Pons (tissue), 1 donor: ENCODE results near the gene NHSL2.

Experiments
- DNase-seq: peaks from one replicate; pipeline ENCODE4 v3.0.0-alpha.2; 2016; ENCODE audit warnings: low spot score

NHSL2 gene

DNA sequence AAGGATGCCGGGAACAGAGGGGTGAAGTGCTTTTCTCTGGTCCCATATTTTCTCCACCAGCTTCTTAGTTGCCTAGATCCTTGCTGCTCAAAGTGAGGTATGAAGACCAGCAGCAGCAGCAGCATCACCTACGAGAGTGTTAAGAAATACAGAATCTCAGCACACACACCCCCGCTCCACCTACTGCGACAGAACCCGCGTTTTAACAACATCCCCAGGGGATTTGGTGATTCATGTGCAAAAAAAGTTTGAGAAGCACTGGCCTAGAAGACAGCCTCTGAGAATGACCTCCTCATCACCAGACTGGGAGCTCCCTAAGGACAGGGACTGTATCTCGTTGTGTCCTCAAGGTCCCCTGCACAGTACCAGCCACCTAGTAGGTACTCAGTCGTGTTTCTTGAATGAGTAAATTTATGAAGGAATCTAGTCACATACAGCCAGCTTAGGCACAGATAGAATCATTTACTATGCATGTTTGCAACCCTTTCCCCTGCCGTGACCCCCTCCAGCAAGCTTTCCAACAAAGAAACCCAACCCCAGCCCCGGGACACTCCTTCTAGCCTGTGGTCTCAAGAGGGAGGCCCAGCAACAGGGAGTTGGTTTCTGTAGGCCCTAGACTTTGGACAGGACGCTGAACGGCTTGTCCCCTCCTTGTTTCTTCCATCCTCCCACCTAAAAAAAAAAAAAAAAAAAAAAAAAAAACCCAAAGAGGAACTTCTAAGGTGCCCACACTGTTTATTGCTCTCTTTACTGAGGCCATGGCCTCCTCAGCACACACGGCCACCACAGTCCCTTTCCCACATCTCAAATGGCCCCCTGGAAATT lies 199.6 kb downstream of the NHSL2 start:
- no peak for DNase-seq

DNA sequence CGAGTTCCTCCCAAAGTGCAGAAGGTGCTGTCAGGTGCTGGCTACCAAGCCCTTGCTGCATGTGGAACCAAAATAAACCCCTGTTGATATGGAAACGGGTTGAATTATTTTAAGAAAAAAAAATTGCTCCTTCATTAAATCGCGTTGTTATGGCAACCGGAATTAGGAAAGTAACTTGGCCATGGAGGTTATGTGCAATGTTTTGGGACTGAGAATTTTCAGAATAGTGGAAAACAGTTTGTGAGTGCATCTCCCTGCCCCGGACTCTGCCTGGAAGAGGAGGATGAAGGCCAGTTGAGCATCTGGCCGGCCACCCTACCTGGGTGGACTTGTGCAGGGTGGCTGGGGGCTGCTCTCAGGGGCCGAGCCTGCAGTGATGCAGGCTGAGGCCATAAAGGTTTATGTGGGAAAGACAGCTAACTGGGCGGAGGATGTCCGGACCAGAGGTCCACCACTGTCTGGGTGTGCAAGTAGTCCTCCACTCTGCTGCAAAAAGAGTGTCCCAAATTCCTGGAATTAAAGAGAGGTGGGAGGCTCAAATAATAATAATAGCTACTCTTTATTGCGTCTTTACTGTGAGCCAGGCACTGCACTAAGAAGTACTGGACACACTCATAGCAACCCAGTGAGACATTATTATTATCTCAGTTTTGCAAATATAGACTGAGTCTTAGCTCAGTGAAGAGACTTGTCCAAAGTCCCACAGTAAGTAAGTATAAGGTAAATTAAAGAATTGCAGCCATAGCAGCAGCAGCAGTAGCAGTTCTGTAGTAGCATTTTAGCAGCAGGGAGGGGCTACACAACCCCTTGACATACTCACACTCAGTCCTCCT lies 200.4 kb downstream of the NHSL2 start:
- no peak for DNase-seq

DNA sequence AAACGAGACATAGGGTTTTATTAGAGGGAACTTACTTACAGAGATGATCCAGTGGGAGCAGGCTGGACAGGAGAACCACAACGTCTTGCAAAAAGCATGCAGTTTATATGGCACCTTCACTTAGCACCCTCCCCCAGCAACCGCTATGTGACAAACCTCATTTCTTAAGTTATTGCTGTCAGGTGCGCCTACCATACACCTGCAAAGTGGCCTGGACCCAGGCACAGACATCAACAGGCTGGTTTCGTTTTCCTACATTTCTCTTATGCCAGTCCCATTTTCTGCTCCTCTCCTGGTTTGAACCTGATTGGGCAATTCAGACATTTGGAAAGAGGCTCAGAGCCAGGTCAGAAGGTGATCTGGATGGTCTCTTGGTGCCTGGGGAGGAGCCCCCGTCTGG lies 202.8 kb downstream of the NHSL2 start:
- no peak for DNase-seq

DNA sequence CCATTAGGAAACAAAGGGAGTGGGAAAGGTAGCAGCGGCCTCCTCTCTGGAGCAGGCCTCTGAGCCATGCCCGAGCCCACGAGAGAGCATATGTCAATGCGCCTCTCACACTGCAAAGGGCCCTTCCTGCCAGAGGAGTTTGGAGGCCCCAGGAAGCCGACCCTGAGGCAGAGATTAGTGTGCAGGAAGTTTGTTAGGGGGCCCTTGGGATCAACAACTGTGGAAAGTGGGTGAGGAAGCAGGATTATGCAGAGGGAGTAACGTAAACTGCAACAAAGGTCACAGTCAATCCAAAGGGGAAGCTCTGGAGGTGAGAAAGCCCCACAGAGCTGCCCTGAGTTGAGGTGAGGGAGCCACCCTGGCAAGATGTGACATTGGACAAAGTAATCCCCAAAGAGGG lies 203.7 kb downstream of the NHSL2 start:
- no peak for DNase-seq

DNA sequence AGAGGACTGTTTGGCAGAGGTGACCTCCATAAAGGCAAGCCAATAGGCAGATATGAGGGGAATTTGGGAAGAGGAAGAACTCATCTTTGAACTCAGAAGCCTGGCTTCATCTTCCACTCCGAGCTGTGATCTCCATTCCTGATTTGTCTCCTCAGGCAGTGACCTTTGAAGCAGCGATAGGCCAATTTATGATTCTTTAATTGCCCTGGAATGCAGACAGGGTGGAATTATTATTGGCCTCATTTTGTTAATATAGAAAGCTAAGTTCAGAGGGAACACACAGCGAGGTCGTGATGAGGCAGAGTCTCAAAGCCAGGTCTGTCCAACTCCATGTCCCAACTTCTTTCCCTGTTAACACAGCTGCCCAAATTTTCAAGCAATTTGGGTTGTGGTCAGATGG lies 204.2 kb downstream of the NHSL2 start:
- DNase-seq: no peak

DNA sequence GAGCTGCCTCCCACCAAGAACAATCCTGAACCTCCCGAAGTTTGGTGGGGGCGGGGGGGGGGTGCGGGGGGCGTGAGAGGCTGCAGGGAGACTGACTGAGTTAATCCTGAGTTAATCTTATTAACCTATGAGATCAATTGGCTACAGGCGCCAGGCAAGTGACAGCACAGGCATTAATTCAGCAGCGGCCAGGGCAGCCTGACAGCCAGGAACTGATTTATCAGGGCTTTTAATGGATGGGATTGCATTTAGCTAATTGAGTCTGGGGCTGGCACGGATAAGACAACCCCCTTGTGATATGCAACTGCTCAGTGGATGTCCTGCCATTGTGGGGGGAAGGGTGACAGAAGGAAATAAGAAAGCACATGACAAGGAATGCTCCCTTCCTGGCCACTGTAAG lies 204.7 kb downstream of the NHSL2 start:
- DNase-seq: no peak

DNA sequence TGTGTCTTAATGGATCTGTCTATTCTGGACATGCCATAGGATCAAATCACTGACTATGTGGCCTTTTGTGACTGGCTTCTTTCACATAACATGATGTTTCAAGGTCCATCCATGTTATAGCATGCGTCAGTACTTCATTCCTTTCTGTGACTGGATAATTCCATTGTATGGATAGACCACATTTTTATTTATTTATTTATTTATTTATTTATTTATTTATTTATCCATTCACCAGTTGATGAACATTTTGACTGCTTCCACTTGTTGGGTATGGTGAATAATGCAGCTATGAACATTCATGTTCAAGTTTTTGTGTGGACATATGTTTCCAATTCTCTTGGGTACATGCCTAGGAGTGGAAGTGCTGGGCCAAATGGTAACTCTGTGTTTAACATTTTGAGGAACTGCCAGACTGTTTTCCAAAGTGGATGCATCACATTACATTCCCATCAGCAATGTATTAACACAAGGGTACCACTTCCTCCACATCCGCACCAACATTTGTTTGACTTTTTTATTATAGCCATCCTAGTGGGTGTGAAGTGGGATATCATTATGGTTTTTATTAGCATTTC lies 207.1 kb downstream of the NHSL2 start:
- no peak for DNase-seq

DNA sequence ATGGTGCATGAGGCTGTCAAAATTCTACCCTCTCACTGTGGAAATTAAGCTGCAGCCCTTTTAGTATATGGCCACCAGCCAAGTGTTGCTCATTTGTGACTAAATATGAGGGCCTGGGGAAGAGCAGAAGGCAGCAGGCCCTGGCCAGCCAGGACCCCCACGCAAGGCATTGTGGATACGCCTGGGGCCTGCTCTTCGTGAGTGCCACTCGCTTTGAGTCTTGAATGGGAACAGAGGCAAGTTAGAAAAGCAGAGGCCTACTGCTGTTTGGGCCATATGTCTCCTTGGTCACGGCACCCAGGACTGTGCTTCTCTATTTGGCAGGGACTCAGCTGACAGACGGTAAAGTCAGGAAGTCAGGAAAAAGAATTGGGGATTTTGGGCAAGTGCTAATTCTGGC lies 210.2 kb downstream of the NHSL2 start:
- no peak for DNase-seq

DNA sequence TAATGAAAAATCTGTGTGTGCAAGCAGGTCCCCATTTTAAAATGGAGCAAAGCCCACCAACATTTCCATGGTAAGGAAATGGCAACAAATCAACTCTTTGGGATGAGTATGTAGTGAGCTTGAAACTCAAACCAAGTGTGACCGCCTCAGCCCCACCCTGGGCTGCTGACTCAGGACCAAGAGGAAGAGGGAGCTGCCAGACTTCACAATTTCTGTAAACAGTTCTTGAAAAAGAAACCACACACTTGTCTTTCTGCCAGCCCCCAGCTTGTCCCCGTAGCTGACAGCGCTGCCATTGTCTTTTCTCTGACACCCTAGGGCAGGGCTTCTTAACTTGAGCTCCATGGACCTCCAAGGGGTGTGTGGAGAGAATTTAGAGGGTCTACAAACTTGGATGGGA lies 210.7 kb downstream of the NHSL2 start:
- DNase-seq: peak; percentile 48

DNA sequence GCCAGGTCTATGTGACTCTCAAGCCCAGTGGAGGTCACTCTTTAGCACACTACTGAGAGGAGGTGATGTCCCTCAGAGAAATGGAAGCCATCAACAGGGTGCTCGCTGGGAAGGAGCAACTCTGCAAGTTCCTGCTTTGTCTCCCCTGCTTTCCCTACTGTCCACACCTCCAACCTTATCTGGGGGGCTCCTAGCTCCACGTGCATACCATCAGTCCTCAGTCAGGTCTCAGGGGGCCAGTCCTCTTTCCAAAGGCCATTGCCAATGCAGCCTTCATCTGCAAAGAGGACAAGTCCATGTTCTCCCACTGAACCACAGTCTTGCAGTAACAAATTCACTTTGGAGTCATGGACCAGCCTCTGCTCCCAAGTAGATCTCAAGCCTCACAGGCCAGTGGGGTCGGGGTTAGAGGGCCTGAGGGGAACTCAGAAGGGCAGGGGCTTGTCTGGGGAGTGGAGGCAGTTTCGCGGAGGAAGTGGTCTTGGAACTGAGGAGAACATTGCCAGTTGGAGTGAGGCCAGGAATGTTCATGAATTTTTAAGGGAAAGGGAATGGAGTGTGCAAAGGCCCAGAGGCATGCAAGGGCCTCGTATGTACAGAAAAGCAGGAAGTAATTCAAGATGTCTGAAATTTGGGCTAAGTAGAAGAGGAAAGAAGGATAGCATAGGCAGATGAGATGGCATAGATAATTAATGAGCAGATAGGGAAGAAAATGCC lies 212.1 kb downstream of the NHSL2 start:
- DNase-seq: no peak

DNA sequence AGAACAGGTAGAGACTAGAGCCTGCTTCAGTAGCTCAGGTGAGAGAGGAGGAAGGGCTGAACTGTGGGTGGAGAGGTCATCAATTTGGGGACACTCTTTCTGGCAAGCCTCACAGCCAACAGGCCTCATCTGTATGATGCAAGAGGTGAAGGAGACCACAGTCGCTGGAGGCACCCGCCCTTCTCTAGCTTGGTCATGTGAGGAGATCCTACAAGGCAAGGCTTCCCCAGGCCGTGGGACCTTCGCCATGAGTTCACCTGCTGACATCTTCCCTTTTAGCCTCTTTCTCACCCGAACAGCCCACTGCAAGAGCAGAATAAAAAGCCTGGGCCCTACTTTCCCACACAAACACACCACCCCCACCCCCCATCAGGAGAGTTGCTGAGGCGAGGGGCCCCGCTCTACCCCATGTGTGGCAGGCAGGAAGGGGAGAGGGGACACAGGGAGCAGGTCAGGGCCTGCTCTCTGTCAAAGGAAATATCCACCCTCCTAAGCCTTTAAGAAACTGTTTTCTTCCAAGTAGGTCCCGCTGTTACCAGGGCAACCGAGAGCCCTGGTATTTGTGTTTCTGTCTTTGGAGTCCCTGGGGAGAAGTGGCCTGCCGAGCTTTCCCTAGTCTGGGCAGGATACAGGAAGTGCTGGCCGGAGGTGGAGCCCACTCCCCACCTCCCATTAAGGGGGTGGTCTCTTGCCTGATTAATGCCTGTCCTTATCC lies 213.0 kb downstream of the NHSL2 start:
- no peak for DNase-seq

DNA sequence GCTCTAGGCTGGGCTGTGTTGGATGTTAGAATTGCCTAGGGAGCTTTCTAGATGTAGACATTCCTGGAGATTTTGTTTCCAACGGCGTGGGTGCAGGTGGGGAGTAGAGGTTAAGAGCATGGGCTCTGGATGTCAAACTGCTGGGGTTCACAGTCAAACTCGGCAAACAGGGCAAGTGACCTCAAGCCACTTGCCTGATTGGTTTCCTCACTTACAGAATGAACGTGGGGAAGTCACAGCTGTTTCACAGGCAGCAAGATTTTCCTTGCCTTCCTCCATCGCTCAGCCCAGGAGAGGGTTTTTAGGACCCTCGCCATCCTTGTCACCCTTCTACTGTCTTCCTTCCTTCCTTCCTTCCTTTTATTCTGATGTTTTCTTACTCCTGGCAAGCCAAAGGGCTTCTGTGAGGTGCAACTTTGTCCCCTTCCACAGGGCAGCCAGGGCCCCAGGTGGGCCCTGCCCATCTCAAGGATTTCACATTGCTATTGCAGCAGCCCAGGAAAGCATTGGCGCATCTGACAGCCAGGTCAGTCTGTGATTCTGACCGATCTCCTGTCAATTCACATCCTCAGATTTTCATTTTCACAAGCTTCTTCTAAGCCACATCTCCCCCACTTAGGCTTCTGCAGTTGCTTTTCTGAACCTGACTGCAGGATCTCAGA lies 214.0 kb downstream of the NHSL2 start:
- DNase-seq: no peak

DNA sequence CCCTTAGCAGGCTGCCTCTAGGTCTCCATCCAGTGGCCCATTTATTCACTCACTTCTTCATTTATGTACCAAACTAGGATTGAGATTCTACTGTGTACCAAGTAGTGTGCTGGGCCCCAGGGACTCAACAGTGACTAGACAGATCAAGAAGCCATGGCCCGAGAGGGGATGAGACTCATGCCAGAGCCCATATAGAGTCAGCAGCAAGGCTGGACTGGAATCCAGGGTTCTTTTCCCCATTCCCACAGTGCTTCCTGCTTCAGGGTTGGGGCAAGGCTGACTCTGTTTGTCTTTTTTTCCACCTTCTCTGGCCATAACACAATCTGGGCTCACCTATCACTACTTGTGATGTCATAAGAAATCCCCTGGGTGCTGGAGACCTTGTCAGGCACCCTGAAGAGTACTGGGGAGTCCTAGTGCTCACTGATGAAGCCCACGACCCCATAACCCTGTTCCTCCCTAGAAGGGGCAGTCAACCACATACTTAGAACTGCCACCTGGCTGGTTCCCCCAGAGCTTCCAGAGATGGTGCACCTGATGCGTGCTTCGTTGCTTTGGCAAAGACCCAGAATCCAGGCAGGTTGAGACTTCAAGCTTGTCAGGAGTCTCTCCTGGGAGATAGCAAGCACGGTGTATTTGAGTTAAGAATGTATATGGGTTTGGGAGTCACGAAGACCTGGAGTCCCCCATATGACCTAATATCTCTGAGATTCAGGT lies 214.8 kb downstream of the NHSL2 start:
- DNase-seq: no peak

DNA sequence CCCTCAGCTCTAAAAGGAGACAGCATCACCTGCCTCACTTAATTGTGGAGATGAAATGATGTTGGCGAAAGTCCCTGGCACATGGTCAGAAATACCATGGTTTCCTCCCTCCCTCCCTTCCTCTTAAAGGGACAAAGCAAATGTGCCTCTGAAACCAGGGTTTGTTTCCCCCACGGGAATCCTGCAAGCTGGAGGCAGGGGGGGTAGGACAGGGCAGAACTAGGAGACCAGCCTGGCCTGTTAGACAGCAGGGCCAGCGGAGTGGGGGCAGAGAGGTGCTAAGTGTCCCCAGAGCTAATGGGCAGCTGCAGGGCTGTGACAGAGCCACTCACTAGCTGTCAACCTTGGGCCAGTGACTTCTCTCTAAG lies 215.4 kb downstream of the NHSL2 start:
- no peak for DNase-seq

DNA sequence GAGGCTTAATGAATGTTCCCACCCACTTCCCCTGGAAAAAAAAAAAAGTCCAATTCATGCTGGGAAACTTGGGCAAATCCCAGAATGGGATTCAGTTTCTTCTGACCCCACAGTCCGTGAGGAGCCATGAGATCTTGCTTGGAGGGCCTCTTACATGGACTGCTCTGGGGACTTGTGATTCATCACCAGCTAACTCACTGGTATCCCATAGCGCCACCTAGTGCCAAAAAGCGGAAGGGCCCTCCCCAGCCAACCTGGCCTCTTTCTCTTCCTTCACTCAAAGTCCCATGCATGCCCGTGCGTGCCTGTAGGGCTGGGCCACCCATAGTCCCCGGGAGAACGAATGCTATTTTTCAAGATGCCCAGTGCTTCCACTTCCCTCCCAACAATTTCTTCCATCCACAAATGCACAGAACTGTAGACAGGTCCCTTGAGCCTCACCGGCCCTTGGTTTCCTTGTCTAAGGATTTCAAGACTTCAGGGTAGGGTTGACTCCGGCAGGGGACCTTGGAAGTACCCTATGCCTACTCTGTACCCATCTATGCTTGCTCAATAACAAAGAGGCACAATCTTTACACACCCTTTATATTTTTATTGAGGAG lies 216.0 kb downstream of the NHSL2 start:
- peak; percentile 70 for DNase-seq

DNA sequence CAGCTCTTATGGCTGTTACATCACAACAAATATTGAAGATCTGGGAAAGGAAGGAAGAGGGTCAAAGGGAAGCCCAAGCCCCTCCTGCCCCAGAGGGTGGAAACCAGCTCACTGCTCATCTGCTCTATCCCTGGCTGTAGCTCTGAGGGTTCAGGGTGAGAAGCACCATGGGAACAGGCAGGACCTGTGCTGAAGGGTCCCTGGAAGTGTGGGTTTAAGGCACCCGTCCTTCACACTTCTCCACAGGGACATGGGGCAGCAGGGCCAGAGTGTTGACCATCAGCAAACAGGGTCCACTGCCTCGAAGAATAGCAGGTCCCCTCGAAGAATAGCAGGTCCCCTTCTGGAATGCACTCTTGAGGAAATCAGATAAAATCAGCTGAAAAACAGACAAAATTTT lies 216.7 kb downstream of the NHSL2 start:
- DNase-seq: no peak

DNA sequence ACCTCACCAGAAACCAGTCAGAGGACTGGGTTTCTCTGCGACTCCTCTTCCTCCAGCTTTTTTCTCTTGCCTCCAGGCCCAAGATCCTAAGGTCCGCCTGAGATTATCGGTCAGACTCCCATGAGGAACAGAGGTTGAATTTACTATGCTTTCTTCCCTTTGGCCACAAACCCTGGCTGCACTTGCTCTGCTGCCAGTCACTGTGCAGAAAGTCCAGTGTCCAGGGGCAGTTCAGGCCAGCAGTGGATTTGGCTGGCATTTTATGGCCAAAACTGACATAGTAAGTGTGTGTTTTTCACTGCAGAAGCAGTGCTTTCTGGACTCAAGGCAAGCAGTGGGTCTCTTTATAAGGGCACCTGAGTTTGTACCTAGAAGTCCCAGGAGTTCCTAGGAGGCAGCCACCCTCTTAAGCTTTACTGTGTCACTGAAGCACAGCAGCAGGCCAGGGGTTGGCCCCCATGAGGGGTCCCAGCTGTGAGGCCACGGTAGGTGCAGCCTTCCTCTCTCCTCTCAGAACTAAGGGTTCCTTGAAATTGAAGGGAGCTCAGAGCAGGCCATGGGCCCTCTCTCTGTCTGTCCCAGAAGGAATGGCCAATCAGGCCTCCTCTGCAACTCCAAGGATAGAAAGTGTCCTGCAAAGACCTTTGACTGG lies 217.7 kb downstream of the NHSL2 start:
- DNase-seq: no peak

DNA sequence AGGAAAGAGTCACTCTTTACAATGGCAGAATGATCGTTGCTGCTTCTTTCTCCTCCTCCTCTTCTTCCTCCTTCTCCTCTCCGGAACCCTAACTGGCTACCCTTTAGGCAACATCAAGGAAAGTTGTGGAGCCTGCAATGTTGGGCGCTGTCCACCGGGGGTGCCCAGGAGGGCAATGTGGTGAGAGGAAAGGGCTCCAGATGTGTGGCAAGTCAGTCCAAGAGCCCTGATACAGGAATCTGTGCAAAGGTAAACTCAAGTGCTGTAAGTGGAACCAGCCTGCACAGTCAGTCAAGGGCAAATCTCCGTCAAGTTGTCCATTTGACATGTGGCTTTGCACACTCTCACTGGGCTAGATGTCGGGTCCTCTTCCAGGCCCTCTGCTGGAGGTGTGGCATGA lies 218.2 kb downstream of the NHSL2 start:
- no peak for DNase-seq

DNA sequence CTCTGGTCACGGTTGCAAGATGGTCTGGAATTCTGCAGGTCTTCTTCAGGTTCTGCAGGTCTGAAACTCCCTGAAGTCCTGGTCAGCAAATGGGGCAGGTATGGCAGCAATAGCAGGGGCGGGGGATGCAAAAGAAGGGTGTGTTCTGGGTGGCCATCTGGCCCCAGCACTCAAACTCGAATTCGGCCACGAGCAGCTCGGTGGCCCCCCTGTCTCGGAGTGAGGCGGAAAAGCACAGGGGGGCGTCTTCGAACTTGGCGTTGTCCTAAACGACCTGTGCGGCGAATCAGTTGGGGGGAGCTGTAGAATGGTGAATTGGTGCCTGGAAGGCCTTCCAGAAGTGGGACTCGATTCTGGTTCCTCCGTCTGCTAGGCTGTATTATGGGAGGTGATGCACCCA lies 219.0 kb downstream of the NHSL2 start:
- no peak for DNase-seq
